GM12878 (cell line): ENCODE data around the gene IKBIP.

Source experiments
- BHLHE40 ChIP-seq, 2 experiments: fragments of 450-650 bp in 1 of 2; IDR thresholded peaks; 2 replicates each; pipeline ENCODE4 v1.6.1; 2011 to 2017; ENCODE audit warnings: low read depth in 2 of 2, borderline replicate concordance in 1 of 2, improper control_type of control experiment in 1 of 2, low read length in 1 of 2, mild to moderate bottlenecking in 1 of 2
- FOXK2 ChIP-seq: fragments of 450-650 bp; IDR thresholded peaks from 2 replicates; pipeline ENCODE4 v1.6.1; 2017; ENCODE audit warnings: mild to moderate bottlenecking, moderate library complexity
- NFIC ChIP-seq: IDR thresholded peaks from 2 replicates; pipeline ENCODE4 v1.6.1; 2012; ENCODE audit warnings: low read depth, mild to moderate bottlenecking, inconsistent platforms, low read length, moderate library complexity
- POLR2AphosphoS5 ChIP-seq: IDR thresholded peaks from 2 replicates; pipeline ENCODE4 v1.6.1; 2011; ENCODE audit warnings: mild to moderate bottlenecking, low read length, inconsistent platforms
- ZNF274 ChIP-seq: IDR thresholded peaks from one replicate; pipeline ENCODE4 v1.8.0; 2011; ENCODE audit not compliant: insufficient read length, insufficient read depth
- TF ChIP-seq, protein P1 (sequence below), 3 experiments: IDR thresholded peaks in 2 of 3; conservative IDR thresholded peaks in 1 of 3; 2 replicates each; pipeline ENCODE4 v1.5.1; 2011; ENCODE audit warnings: low read depth in 3 of 3, low read length in 3 of 3, mild to moderate bottlenecking in 3 of 3, control low read depth in 2 of 3, moderate library complexity in 2 of 3, inconsistent platforms in 1 of 3, mixed read lengths in 1 of 3; ENCODE audit not compliant: control insufficient read depth in 2 of 3, insufficient read depth in 1 of 3; ENCODE audit errors: extremely low read depth in 1 of 3

DNA sequence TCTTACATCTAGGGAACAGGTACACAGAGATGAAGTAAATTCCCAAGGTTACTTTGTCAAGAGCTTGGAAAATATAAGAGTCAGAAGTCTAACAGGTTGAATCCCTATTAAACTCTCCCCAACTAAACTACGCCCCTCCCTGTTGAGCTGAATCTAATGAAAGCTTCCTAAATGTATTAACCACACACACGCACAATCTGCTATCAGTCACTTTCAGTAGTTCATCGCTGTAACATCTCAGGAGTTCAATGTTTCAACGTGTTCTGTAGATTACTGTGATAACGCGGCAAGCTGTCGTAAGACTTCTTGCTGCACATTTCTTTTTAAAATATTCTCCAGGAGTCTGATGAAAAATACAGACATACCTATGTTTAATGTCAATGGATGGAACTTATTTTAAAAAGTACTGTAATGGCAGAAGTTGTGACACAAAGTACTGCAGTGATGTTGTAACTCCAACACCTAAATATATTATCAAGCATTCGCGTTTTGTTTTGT, 51.7 kb downstream of the IKBIP start:
- TF ChIP-seq FOXK2 (no peak), NFIC (no peak), ZNF274 (no peak), BHLHE40 (IDR thresholded peaks at IDR 0.05; ENCODE audit: borderline replicate concordance in 1 of 2, low read depth in 2 of 2, low read length in 1 of 2) (no peak), POLR2AphosphoS5 (no peak)
- TF ChIP-seq, protein P1, sequence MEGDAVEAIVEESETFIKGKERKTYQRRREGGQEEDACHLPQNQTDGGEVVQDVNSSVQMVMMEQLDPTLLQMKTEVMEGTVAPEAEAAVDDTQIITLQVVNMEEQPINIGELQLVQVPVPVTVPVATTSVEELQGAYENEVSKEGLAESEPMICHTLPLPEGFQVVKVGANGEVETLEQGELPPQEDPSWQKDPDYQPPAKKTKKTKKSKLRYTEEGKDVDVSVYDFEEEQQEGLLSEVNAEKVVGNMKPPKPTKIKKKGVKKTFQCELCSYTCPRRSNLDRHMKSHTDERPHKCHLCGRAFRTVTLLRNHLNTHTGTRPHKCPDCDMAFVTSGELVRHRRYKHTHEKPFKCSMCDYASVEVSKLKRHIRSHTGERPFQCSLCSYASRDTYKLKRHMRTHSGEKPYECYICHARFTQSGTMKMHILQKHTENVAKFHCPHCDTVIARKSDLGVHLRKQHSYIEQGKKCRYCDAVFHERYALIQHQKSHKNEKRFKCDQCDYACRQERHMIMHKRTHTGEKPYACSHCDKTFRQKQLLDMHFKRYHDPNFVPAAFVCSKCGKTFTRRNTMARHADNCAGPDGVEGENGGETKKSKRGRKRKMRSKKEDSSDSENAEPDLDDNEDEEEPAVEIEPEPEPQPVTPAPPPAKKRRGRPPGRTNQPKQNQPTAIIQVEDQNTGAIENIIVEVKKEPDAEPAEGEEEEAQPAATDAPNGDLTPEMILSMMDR (IDR thresholded peaks at IDR 0.05 in 2 of 3, conservative IDR thresholded peaks at IDR 0.05 in 1 of 3; ENCODE audit: control insufficient read depth in 2 of 3, extremely low read depth in 1 of 3, insufficient read depth in 1 of 3, low read depth in 3 of 3, low read length in 3 of 3) = no peak
